ENCODE measurements around the gene ARHGAP24.

The ARHGAP24 gene

GRCh38 chr4:85708468-85708867 is 233.5 kb downstream of the ARHGAP24 start:
- DNase-seq, result no peak

DNA sequence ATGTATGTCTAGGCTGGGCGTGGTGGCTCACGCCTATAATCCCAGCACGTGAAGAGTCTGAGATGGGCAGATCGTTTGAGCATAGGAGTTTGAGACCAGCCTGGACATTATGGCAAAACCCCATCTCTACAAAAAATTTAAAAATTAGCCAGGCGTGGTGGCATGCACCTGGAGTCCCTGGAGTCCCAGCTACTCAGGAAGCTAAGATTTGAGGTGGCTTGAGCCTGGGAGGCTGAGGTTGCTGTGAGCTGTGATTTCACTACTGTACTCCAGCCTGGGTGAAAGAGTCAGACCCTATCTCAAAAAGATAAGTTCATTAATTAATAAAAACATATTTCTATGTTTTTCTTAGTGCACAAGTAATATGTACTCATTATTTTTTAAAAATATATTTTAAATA is 238.1 kb downstream of the ARHGAP24 start:
- no peak for DNase-seq

- no peak for DNase-seq
Measured at GRCh38 chr4:85715991-85716737, 241.2 kb downstream of the ARHGAP24 start.

GRCh38 chr4:85717351-85717750 is 242.4 kb downstream of the ARHGAP24 start:
- DNase-seq, result no peak

DNA sequence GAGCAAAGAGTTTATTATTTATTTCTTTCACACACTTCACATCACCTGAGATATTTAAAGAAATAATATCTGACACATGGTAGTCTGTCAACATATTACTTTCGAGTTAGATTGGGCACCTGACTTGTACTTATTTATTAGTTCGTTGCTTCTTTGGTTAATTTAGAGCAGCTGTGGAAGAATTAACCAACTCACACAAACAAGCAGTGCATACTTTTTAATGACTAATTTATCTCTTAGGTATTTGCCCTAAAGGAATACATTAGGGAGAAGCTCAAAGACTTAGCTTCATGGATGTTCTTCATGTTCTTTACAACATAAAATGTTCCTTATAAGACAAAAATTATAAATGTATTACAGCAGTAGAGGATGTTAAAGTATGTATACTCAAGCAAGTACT is 242.9 kb downstream of the ARHGAP24 start:
- no peak for DNase-seq

DNA sequence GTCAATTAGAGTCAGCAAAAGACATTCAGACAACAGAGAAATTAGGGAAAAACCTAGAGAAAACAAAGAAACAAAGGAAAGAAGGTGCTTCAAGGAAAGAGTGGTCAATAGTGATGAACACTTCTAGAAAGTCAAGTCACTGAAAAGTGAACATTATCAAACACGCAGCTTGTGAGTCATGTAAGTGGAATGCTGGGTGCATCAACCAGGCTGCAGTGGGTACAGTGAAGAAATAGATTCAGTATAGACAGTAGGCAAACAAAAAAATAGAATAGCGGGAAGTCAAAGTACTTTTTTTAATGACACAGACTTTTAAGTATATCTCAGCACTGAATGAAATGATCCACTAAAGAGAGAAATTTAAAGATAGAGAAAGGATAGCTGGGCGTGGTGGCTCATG is 245.8 kb downstream of the ARHGAP24 start:
- DNase-seq, result no peak

GRCh38 chr4:85722401-85722800 is 247.5 kb downstream of the ARHGAP24 start:
- no peak for DNase-seq

- no peak for DNase-seq
Measured at GRCh38 chr4:85722807-85723206, 247.9 kb downstream of the ARHGAP24 start.

DNA sequence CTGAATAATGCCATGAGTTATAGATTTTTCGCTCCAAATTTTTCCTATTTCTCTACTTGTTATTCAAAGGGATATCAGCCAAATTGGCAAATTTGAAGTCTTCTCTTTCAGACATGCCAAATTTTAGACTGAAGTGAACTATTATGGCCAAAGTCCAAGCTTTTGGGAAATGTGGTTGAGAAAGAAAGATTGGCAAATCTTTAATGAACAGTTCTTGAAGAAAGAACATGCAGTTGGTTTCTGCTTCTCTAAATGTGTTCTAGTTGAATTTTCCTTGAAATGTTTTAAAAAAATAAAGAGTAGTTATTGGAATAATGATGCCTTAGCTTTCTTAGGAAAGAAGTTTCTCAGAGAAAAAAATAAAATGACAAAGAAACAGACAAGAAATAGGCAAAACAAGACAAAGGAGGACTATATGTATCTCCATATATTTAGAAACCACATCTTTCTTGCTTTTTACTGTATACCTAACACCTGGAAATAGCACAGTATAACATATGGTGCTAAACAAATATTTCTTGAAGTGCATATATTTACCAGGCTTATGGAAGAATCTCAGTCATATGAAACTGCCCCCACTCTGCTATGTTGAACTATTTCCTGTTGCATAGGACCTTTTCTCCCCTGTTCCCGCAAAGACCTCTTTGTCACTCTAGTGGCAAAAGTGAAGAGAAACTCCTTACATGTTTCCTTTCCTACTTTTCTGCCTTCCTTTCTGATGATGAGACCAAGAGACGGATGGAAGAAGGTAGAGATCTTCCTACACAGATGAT is 250.0 kb downstream of the ARHGAP24 start:
- DNase-seq, result no peak

DNA sequence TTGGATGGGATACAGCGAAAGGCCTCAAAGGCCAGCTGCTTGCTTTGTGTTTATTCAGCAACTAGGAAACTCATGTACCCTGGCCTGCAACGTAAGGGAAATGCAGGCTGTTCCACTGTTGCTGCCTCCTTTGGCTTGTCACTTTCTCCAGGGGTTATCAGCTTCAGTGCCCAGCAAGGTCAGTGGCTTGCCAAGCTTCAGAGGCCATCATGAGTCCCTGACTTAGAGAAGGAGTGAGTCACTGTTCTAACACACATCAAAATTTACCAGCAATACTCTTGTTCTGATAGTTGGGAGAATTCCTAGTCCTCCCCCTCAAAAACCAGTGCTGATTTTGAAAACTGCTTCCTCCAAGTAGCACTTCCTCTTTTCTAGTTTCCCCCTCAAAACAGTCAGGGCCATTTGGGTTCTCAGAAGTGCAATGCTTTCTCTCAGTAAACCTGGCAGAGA is 250.8 kb downstream of the ARHGAP24 start:
- no peak for DNase-seq

GRCh38 chr4:85726555-85726954 is 251.6 kb downstream of the ARHGAP24 start:
- DNase-seq, result no peak

DNA sequence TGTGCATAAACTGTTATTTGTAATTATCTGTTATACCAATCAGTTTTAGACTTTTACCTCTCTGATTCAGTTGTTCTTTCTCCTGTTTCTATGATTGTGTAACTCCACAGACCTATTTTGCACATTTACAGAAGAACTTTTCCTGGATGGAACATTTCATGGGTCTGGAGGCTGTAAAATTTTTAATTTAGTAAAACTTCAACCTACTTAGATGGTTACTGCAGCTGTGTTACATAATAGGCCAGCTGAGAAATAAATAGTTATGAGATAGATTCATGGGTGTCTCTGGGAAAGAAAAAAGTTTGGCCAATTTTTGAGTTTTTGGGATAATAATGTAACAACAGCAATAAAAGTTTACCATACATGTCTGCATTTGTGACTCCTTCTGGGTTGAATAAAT is 253.5 kb downstream of the ARHGAP24 start:
- no peak for DNase-seq

GRCh38 chr4:85732124-85732523 is 257.2 kb downstream of the ARHGAP24 start:
- DNase-seq, result no peak

DNA sequence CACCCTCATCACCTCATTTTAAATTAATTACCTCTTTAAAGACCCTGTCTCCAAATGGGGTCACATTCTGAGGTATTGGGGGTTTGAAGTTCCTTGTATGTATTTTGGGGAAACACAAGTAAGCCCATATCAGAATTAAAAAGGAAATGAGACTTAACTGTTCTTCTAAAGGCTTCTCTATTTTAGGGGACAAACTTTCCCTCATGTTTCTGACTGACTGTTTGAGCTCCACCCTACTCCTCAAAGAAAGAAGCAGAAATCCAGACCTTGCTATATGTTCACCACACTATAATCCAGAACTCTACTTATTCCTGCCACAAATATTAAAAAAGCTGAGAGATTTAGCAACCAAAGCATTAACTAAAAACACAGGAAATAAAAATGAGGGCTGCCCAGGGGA is 258.8 kb downstream of the ARHGAP24 start:
- DNase-seq, result no peak

GRCh38 chr4:85734424-85734831 is 259.5 kb downstream of the ARHGAP24 start:
- DNase-seq, result no peak

DNA sequence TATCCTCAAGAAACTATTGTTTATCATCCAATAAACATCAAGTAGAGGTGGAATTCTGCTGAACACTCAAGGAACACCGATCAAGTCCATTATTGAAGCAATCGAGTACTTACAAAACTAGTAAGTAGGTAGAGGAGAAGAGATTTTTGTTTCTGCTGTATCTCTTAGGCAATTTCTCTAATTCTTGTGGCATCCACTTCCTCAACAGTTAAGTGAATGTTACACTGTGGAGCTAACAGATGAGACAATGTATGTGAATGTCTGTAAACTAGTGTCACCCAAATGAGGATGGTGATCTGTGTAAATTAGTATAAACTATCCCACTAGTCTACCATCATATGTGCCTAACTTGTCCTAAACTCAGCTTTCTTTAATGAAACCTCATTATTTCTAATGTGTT is 261.6 kb downstream of the ARHGAP24 start:
- DNase-seq, result no peak

- DNase-seq, result no peak
Measured at GRCh38 chr4:85737254-85737653, 262.3 kb downstream of the ARHGAP24 start.

- DNase-seq, result no peak
Measured at GRCh38 chr4:85738721-85739120, 263.8 kb downstream of the ARHGAP24 start.

DNA sequence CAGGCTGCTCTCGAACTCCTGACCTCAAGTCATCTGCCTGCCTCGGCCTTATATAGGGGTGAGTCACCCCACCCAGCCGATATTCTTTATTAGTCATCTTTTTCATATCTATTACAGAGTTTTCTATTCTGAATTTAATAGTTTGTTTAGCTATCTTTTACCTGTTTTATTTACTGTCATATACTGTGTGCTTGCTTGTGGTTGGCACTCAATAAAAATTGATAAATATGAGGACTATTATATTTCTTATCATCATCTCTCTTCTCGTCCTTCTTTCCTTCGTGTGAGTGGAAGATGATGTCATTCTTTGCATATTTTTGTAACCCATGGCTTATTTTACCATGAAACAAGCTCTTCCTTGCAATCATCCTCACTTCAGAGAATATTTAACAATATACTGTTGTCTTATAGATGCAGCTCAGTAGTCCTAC is 265.5 kb downstream of the ARHGAP24 start:
- DNase-seq, result no peak

GRCh38 chr4:85741381-85741780 is 266.4 kb downstream of the ARHGAP24 start:
- no peak for DNase-seq

DNA sequence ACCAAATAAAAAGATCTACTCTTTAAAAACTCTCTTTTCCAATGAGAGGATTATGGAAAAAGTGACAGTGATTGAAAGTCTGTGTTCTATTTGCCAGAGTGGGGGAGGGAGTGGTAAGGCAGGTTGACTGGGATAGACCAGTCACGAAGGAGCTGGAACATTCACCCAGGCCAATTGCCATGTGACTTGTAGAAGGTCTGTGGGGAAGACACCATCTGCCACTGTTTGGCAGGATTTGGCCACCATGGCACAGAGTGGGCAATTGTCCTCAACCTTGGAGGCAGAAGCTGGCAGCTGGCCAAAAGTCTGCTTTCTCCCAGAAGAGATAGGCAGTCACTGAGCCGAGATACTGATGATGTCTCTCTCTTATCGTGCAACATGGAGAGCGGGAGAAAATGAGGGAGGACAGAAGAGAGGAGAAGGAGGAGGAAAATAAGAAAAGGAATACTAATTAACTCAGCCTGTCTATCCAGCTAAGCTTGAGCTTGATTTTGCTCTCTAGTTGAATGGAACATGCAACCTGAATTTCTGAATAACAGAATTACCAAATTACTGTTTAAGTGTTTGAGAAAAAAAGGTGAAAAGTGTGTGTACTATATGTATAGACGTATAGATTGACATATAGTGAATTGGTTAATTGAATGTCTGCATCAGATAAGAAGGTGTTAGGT is 267.1 kb downstream of the ARHGAP24 start:
- no peak for DNase-seq

GRCh38 chr4:85744950-85745349 is 270.0 kb downstream of the ARHGAP24 start:
- DNase-seq, result no peak

DNA sequence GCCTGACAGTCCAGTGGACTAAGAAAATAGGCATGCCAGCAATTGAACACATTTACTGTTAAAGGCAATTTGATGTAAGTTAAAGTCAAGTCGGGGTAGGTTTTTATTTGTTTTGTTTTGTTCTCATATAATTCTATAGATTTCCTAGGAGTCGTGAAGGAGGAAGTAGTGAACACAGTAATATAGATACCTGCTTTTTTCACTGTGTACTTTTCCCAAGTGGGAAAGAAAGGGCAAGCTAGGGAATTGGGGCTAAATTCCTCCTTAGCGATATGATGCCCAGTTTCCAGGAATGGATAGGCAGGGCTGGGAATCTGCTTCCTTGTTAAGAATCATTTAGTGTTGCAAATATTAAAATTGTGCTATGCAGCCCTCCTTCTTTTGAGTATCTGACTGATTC is 271.0 kb downstream of the ARHGAP24 start:
- no peak for DNase-seq

Data from activated T-cell treated with anti-CD3 and anti-CD28 coated beads, Interleukin-2, amount 50 U/mL, for 1 hour (primary cell).